AG09309 (cell line): Measurements from ENCODE around the gene ALG12.

Source experiments
- DNase-seq: peaks from one replicate; pipeline ENCODE4 v3.0.0-alpha.2; 2010; ENCODE audit warnings: low read depth
- H3K4me3 ChIP-seq: 2 replicates; pipeline ENCODE4 v1.5.1; 2011; ENCODE audit warnings: mild to moderate bottlenecking, low read depth, low read length, moderate library complexity; ENCODE audit not compliant: control insufficient read depth
- CTCF ChIP-seq: IDR thresholded peaks from 2 replicates; pipeline ENCODE4 v1.5.1; 2011; ENCODE audit warnings: mild to moderate bottlenecking, low read depth, low read length, inconsistent platforms; ENCODE audit not compliant: insufficient read depth, control insufficient read depth; ENCODE audit errors: missing control alignments

The ALG12 gene

GRCh38 chr22:49861642-49862495 is 56.4 kb downstream of the ALG12 start:
- no peak overlapping the region for H3K4me3 ChIP-seq
- DNase-seq, result no peak
- TF ChIP-seq CTCF, result no peak

GRCh38 chr22:49858827-49859226 is 59.4 kb downstream of the ALG12 start:
- DNase-seq, result no peak
- TF ChIP-seq CTCF, result no peak

GRCh38 chr22:49856766-49857618 is 61.2 kb downstream of the ALG12 start:
- no peak overlapping the region for H3K4me3 ChIP-seq
- no peak for TF ChIP-seq CTCF
- DNase-seq, result no peak

More at GRCh38 chr22:49858827-49859226, 59.4 kb downstream of the ALG12 start:
- no peak overlapping the region for H3K4me3 ChIP-seq

- TF ChIP-seq CTCF, result no peak
- DNase-seq, result no peak
- no peak overlapping the region for H3K4me3 ChIP-seq
Observed at GRCh38 chr22:49856343-49856742, 61.9 kb downstream of the ALG12 start.

GRCh38 chr22:49855251-49855911 is 62.9 kb downstream of the ALG12 start:
- peak overlapping the region; percentile 11 for H3K4me3 ChIP-seq
- no peak for TF ChIP-seq CTCF
- no peak for DNase-seq
